Measurements from ENCODE around the gene EIF2S3.
"Not testable (repeated sequence)": the region's sequence is repeated elsewhere in the genome, so short reads cannot be mapped to it uniquely, and the experiment has no call there.

EIF2S3 gene

DNA sequence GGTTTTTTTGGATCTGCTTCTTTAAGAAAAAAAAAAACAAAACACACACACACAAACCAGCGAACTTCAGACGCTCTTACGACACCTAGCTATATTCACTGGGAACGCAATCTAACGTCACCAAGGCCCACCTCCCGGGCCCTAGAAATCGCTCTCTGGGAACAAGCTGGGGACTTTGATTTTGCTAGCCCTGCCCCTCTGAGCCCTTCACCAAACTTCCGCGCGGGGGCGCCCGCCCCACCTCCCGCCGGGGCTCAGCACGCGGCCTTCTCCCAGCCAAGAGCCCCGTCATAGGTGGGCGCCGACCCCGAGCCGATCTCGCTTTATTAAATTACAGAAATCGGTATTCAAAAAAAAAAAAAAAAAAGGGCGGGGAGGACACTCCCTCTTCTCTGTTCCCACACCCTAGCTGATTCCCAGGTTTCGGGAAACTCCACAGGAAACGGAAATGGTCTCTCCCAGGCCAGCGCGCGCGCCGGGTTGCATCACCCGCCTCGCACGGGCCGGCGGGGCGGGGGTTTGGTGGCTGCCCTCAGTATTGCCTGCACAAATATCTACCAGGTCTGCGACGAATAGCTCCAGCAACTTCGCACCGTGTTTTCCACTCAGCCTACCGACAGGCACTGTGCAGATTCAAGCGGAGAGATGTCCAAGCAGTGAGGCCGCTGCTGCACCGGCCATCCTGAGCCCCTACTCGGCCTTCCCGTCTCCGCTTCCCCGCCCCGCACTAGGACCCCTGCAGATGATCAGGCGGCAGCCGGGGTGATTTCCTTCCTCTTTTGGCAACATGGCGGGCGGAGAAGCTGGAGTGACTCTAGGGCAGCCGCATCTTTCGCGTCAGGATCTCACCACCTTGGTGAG is at the start of gene EIF2S3:
TSS of gene EIF2S3 (plus strand) at position 775 of the 861 bp plus-strand sequence. CDS start at position 788, 13 bp downstream.
- DNase-seq (ENCODE audit: low read depth in 2 of 3, low spot score in 1 of 3), result peak; percentile 67 to 77 (median 71)

DNA sequence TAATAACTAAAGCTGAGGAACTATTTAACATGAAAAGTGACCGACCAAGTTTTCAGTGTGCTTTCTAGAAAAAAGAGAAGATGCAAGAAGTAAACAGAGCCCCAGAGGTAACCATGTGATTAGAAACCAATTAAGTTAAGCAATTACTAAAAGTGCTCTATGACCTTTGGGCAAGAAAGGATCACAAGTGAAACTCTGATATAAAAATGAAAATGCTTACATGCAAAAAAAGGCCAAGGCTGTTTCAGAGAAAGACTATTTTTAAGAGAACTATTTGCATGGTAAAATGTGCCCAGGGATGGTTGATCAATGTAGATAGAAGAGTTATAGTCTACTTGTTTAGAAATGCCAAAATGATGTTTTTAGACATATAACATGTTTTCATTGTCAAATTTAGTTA is 49.7 kb upstream of the EIF2S3 start:
- no peak for DNase-seq (ENCODE audit: low read depth in 2 of 3, low spot score in 1 of 3)

DNA sequence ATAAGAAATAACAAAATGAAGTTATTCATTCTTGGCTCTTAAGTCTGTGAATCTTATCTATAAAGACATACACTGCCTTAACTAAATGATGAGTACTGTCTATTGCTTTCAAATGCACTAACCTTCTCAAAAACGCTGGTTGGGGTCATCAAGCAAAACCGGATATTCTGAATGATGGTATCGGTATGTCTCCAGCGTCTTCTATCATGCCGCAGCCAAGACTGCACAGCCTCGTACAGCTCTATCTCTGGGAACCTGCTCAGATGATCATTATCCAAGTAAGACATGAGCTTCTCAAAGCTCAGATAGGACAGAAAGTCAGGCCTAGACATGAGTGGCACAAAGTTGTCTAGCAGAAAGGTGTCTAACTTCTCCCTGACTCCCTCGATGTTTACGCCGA is 48.9 kb upstream of the EIF2S3 start:
- no peak for DNase-seq (ENCODE audit: low read depth in 2 of 3, low spot score in 1 of 3)

DNA sequence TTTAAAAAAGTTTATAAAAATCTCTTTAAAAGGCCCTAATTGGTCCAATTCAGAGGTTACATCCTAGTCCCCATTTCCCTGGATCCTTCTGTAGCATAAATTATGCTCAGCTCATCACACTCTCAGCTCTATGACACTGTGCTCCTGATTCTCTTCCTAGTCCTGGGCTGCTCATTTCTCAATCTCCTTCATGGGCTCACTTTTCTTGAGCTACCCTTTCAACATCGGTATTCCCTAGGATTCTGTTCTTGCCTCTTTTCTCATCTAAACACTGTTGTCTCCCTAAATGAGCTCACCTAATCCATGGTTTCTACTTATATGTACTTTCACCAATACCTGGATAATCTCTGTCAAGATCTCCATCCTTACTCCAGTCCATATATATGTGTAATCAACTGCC is 42.5 kb upstream of the EIF2S3 start:
- DNase-seq (ENCODE audit: low read depth in 2 of 3, low spot score in 1 of 3), result no peak

DNA sequence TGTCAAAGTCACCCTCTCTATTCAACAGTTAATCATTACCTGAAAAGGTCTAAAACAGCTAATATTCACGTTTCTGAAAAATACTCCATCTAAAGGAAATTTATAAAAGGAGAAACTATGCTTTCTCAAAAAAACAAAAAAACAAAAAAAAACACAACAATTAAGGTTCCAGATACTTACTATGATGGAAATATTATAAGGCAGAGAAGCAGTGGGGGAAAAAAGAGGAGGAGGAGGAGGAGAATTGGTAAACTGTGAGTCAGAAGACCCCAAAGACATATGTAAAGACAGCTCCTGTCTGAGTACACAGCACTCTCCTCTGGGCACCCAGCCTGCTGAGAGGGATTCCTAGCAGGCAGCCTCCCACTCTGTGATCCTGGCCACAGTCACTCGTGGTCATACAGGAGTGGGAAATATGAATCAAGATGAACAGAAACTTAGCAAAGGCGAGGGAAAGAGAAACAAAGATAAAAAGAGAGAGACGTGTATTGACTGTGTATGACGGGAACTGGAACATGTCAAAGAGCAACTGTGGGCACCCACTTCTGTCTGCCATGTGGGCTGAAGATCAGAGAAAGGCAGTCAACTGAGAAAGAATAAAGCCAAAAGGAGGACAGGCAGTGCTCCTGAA is 40.3 kb upstream of the EIF2S3 start:
- peak; percentile 32 to 40 (median 34) for DNase-seq (ENCODE audit: low read depth in 2 of 3, low spot score in 1 of 3)

DNA sequence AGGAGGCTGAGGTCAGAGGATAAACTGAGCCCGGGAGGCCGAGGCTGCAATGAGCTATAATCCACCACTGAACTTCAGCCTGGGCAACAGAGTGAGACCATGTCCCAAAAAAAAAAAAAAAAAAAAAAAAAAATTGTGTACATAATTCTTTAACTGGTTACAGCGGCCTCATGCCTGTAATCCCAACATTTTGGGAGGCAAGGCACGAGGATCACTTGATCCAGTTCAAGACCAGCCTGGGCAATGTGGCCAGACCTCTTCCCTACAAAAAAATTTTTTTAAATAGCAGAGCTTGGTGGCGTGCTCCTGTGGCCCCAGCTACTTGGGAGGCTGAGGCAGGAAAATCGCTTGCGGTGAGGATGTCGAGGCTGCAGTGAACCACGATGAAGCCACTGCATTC is 37.1 kb upstream of the EIF2S3 start:
- DNase-seq (ENCODE audit: low read depth in 2 of 3, low spot score in 1 of 3), result no peak

DNA sequence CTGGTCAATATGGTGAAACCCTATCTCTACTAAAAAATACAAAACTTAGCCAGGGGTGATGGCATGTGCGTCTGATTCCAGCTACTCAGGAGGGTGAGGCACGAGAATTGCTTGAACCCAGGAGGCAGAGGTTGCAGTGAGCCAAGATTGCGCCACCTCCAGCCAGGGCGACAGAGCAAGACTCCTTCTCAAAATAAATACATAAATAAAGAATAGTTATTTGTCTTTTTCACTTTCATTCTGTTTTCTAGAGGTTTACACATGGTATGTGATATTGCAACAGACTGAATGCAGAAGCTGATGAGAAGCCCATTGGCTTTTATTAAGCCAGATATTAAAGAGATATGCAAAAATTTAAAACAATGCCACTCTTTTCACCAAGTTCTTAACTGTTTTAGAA is 35.9 kb upstream of the EIF2S3 start:
- DNase-seq (ENCODE audit: low read depth in 2 of 3, low spot score in 1 of 3), result no peak

DNA sequence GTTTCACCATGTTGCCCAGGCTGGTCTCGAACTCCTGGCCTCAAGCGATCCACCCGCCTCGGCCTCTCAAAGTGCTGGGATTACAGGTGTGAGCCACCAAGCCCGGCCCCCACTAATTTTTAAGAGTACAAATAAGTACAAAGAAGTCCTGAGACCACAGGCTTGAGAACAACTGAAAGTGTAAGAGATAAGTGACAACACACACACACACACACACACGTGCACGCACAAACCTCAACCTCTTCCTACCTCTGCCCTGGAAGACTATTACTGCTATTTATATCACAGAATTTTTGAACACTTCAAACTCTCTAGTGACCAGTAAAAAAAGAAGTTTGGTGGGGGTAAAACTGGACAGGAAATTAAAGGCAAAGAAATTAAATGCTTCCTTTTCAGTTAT is 35.3 kb upstream of the EIF2S3 start:
- no peak for DNase-seq (ENCODE audit: low read depth in 2 of 3, low spot score in 1 of 3)

DNA sequence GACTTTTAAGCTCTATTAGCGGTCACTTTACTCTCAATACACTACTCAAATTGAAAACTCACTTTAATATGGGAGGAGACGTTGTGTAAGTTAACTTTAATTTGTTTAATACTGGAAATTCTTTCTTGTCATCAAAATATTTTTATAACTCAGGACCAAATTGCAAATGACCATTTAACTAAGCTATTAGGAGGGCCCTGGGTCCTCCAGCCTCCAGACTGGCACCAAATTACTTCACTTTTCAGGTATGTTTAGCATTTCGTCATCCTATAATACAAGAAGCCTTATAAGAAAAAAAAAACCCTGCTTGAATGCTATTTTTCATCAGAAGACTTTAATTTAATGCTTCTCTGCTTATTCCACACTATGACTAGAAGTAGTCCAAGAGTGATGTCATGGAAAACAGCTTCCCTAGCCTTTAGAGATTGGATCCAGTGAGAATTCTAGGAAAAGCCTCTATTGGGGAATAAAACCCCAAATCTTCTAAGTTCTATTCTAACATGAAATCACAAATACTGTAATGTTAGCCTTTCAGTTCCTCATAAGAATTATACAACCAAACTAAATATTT is 34.4 kb upstream of the EIF2S3 start:
- no peak for DNase-seq (ENCODE audit: low read depth in 2 of 3, low spot score in 1 of 3)

DNA sequence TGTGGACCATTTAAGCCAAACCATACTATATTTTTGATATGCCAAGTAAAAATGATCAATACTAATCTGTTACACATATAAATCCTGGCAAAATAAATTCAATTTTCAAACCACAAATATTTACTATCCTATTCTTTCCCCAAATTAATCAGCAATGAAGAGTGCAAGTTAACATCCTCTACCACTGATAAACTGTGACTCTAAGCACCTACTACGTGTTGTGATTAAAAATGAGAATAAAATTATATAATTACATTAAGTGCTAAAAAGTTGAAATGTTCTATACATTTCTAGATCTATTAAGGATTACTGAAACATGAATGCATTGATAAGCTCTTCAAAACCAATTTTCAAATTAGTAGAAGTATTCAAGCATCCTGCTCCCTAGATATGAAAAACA is 31.2 kb upstream of the EIF2S3 start:
- DNase-seq (ENCODE audit: low read depth in 2 of 3, low spot score in 1 of 3), result no peak

DNA sequence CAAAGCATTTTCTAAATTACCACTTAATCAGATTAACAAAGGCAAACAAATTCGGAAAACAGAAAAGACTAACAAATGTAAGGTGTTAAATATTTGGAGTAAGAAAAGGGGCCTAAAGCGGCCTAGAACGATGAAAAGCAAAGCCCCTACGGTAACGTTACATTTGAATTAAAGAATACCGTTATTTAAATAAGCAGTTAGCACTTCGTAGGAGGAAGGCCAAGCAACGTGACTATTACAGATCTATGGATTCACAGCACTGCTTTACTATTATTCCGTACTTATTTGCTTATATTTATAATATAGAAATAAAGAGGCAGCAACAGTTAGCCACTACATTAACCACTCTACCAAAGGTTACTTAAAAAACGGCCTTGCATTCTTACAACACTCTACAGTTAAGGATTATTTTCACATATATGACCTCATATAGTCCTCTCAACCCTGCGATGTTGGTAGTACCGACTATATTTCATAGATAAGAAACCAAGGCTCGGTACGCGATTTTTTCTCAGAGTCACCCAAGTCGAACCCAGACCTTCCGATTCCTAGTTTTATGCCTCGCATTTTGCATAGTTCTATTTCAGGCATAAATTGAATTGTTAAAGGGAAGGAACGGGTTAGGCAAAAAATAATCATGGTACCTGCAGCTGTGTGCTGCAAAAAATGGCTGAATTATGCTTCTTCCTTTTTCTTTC is 30.6 kb upstream of the EIF2S3 start:
- DNase-seq (ENCODE audit: low read depth in 2 of 3, low spot score in 1 of 3), result no peak

DNA sequence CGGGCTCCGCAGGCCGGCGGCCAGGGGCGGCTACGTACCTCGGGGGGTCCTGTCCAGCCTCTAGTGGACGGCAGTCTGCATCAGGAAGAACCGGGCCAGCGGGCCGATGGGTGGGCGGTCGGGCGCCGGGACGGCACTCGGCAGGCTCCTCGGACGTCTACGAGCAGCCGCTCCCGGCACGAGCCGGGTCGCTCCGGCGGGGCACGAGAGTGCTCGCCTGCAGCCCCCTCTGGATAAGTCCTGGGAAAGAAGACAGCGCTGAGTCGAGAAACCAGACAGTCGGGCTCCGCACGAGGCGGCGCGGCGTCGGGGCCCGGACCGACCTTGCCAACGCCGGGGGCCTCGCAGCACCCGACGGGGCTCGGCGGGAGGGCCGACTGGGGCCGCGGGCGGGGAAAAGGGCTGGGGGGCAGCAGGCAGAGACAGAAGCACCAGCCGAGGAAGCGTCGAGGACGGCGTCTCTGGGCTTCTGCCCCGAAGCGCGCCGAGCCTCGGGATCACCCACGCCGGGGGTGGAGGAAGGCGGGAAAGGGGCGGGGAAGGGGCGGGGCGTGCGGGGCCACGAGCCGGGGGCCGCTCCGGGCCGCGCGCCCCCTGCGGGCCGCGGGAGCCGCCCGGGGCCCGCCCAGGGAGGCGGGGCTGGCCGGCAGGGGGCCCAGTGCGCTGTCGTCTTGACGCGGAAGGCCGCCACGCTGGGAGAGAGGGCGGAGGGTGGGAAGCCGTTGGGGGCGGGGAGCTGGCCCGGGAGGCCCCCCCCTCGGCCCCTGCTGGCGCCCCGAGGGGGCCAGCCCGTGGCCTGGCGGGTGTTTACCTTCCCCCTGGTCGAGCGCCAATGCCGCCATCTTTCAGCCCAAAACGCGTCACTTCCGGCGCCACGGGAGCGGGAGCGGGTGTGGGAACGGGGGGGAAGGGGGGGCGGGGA is 29.7 kb upstream of the EIF2S3 start:
- peak; percentile 63 to 76 (median 71) for DNase-seq (ENCODE audit: low read depth in 2 of 3, low spot score in 1 of 3)

DNA sequence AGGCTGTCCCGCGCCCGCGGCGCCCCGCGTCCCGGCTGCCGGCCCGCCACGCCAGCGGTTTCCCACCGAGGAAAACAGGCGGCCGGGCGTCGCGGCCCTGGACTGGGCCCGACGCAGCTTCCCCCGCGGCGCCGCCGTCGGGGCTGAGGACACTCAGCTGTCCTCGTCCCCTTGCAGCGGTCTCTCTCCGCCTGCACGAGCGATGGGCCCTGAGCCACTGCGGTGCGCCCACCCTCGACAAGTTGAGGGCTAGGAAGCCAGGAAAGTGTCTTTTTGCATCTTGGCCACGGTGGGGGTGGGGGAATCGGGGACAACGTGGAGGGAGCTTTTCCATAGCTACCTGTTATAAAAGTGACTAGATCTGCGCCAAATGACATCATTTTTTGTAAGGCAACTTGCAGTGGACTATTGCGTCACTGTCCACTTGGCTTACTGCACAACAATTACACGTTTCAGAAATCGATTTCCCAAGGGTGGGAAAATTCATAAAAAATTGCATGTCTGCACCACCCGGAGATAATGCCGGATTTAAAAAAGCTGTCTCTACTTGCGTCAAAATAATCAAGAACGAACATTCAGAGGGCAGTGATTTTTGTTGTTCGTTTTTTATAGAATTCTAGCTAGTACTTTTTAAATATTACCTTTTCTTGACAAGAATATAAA is 28.9 kb upstream of the EIF2S3 start:
- DNase-seq (ENCODE audit: low read depth in 2 of 3, low spot score in 1 of 3), result peak in 1 of 3 donors; percentile 6

DNA sequence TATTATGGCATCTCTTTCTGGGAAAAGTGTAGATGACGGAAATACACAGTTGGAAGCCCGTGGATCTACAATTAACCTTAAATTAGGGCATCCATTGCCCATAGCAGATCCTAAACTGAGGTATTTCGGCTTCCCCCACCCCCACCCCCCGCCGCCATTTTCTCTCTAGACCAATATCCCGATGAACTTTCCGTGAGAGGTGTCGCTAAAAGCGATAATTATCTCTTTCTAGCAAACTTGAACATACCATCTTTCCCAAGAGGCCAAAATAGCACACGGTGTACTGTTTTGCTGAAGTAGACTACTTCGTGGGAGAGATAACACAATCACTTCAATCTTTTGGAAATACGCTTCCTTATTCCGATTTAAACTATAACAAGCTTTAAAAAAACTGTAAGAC is 28.3 kb upstream of the EIF2S3 start:
- DNase-seq (ENCODE audit: low read depth in 2 of 3, low spot score in 1 of 3), result no peak

DNA sequence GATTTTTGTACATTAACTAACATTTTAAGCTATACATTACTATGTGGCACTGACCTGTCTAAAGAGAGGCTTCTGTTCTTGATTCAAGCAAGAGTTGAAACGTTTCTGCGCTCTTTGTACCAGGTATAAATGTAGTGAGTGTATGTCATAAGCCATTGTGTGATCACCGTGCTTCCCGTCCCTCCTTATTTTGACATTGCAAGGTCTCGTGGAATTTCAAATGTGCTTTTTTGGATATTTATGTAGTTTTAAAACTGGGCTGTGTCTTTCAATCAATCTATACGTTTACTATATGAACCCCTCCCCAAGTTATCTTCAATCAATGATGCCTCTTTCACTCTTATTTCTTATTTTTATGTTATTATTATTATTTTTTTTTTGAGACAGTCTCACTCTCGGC is 27.7 kb upstream of the EIF2S3 start, which contains the start of gene KLHL15:
TSS of gene KLHL15 (minus strand) at position 101 of the 400 bp plus-strand sequence. CDS start 20,493 bp downstream, outside the sequence.
- no peak for DNase-seq (ENCODE audit: low read depth in 2 of 3, low spot score in 1 of 3)

DNA sequence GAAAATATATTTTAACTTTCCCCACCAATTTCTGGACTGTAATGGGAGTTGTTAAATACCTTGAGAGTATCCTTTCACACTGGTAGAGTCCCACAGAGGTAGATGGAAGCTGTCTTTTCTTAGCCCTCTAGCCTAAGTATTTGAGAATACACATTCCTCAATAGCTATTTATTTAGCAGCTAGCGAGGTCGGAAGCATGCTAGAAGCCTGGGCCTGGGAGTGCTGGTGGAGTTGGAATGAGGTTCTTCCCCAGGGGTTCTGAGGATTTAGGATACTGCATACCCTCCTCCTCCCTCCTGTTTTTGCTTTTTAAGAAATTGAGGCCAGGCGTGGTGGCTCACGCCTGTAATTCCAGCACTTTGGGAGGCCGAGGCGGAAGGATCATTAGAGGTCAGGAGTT is 26.8 kb upstream of the EIF2S3 start:
- DNase-seq (ENCODE audit: low read depth in 2 of 3, low spot score in 1 of 3), result no peak

DNA sequence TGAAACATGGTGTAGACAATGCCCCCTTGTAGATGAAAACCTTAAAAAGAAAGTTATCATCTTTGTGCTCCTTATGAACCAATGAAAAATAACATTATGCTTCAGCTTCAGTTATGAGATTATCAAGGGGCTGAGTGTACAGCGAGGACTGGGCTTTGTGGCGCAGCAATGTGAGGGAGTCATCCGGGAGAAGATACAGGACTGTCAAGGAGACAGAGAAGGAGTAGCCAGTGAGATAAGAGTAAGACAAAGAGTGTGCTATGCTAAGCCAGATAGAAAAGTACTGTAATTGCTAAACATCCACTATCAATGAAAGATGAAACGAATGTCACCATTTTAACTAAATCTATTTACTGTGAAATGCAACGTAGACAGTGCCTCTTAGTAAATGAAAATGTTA is 24.2 kb upstream of the EIF2S3 start:
- no peak for DNase-seq (ENCODE audit: low read depth in 2 of 3, low spot score in 1 of 3)

DNA sequence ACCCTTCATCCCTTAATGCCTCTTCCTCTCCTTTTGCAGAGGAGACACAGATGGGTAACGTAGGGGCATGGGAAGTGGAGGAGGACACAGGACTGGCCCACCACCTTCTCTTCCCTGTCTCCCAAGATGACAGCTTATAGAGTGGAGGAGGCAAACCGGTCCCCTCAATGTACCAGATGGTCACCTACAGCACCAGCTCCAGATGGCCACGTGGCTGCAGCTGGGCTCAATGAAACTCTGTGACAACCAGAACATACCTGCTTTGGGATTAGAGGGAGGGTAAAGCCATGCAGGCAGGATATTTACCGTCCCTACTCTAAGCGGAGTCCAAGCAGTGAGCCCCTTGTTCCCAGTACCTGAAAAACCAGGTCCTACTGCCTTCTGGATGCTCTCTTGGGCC is 20.3 kb upstream of the EIF2S3 start:
- no peak for DNase-seq (ENCODE audit: low read depth in 2 of 3, low spot score in 1 of 3)

DNA sequence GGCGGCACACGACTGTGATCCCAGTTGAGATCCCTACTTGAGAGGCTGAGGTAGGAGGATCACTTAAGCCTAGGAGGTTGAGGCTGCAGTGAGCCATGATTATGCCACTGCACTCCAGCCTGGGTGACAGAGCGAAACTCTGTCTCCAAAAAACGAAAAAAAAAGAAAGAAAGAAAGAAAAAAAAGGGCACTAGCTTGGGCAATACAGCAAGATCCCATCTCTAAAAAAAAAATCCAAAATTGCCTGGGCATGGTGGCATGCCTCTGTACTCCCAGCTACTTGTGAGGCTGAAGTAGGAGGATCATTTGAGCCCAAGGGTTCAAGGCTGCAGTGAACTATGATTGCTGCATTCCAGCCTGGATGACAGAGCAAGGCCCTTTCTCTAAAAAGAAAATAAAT is 17.0 kb upstream of the EIF2S3 start:
- DNase-seq (ENCODE audit: low read depth in 2 of 3, low spot score in 1 of 3), result no peak

DNA sequence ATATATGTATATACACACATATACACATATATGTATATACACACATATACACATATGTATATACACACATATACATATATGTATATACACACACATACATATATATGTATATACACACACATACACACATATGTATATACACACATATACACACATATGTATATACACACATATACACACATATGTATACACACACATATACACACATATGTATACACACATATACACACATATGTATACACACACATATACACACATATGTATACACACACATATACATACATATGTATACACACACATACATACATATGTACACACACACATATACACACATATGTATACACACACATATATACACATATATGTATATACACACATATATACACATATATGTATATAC is 8.7 kb upstream of the EIF2S3 start:
- not testable (repeated sequence) for DNase-seq (ENCODE audit: low read depth in 2 of 3, low spot score in 1 of 3)
